Measurements from ENCODE around the gene MAD2L2. TPM values are rescaled to one million over a fixed set of nuclear protein-coding genes. Genes with fewer than 3 reads are reported as not detected.

MAD2L2 gene
- total RNA-seq, 1 experiment from 2014 or later = 72.0 TPM

- no peak for DNase-seq (ENCODE audit: low spot score)
Measured at GRCh38 chr1:11629184-11630016, 51.5 kb downstream of the MAD2L2 start.

GRCh38 chr1:11628767-11629166 is 52.2 kb downstream of the MAD2L2 start:
- no peak for DNase-seq (ENCODE audit: low spot score)

- no peak for DNase-seq (ENCODE audit: low spot score)
Measured at GRCh38 chr1:11626551-11626950, 54.4 kb downstream of the MAD2L2 start.

Other genes starting within 250 kb of the MAD2L2 start
- 0.14 TPM in 2 replicates for gene DISP3, start 202.0 kb downstream of the MAD2L2 start, total RNA-seq (2014; rRNA removed; shearing (Covaris generic))
- 1.3 and 1.9 TPM in 2 replicates for gene FBXO2, start 26.7 kb downstream of the MAD2L2 start, total RNA-seq (2014; rRNA removed; shearing (Covaris generic))
- 17.6 and 18.5 TPM in 2 replicates for gene FBXO44, start 26.3 kb downstream of the MAD2L2 start, total RNA-seq (2014; rRNA removed; shearing (Covaris generic))
- gene FBXO6, start 16.9 kb downstream of the MAD2L2 start, total RNA-seq (2014; rRNA removed; shearing (Covaris generic)) = not detected in 2 replicates
- 4.0 and 7.0 TPM in 2 replicates for gene DRAXIN, start 10.6 kb upstream of the MAD2L2 start, total RNA-seq (2014; rRNA removed; shearing (Covaris generic))
- gene AGTRAP, start 55.0 kb upstream of the MAD2L2 start, total RNA-seq (2014; rRNA removed; shearing (Covaris generic)) = 36.5 and 41.7 TPM in 2 replicates
- gene C1orf167, start 81.0 kb upstream of the MAD2L2 start, total RNA-seq (2014; rRNA removed; shearing (Covaris generic)) = not detected in 2 replicates
- 3.5 and 4.6 TPM in 2 replicates for gene MTHFR, start 124.8 kb upstream of the MAD2L2 start, total RNA-seq (2014; rRNA removed; shearing (Covaris generic))
- 1.3 and 4.1 TPM in 2 replicates for gene CLCN6, start 125.0 kb upstream of the MAD2L2 start, total RNA-seq (2014; rRNA removed; shearing (Covaris generic))
- not detected in 2 replicates for gene NPPA, start 166.6 kb upstream of the MAD2L2 start, total RNA-seq (2014; rRNA removed; shearing (Covaris generic))
- gene NPPB, start 177.8 kb upstream of the MAD2L2 start, total RNA-seq (2014; rRNA removed; shearing (Covaris generic)) = 6.5 and 12.8 TPM in 2 replicates
- 37.5 and 42.5 TPM in 2 replicates for gene KIAA2013, start 245.3 kb upstream of the MAD2L2 start, total RNA-seq (2014; rRNA removed; shearing (Covaris generic))

Measured in A172 (cell line).